ENCODE measurements around the gene PAPSS2. TPM values are rescaled to one million over a fixed set of nuclear protein-coding genes. Genes with fewer than 3 reads are reported as not detected.

Gene PAPSS2
- total RNA-seq, 4 donors from 2014 or later, result 25.5 to 32.1 (median 28.8) TPM

DNA sequence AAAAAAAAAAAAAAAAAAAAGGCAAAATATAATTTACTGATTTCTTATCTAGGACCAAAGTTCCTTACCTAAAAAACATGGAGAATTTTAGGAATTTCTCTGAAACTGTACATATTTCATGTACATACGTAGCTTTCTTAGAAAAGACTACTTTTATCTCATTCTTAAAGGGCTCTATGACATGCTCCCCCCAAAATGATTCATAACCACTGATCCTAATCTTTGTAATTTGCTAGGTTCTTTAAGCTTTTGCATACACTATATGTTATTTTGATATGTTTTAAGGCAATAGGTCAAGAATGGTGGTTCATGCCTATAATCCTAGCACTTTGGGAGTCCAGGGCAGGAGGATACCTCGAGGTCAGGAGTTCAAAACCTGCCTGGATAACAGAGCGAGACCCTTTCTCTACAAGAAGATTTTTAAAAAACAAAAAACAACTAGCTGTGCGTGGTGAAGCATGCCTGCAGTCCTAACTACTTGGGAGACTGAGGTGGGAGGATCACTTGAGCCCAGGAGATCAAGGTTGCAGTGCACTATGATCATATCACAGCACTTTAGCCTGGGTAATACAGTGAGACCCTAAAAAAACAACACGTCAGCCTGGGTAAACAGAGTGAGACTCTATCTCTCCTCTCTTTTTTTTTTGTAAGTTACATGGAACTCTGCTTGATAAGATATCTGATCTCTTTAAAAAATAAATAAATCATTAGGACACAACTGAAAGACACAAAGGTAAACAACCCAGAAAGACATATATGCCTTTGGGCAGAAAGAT, 103.6 kb downstream of the PAPSS2 start:
- Histone ChIP-seq H3K36me3 (peaks cover 0 to 18% of the 10 kb centered on the region in 2 donors), H3K27ac (no peak overlapping the region), H3K4me3 (replicated peaks in 1 of 3) (no peak overlapping the region), H3K27me3 (no peaks in the 10 kb centered on the region), H3K9me3 (no peaks in the 10 kb centered on the region), H3K4me1 (no peaks in the 10 kb centered on the region)
- TF ChIP-seq CTCF (IDR thresholded peaks at IDR 0.05) (no peak), POLR2A (IDR thresholded peaks at IDR 0.05) (no peak)
- intact Hi-C loops (cut with DNase I), result no loop called here
- no peak for DNase-seq
- 86 to 87% methylated on average over 5 of the region's 5 CpGs for WGBS, 2 donors

DNA sequence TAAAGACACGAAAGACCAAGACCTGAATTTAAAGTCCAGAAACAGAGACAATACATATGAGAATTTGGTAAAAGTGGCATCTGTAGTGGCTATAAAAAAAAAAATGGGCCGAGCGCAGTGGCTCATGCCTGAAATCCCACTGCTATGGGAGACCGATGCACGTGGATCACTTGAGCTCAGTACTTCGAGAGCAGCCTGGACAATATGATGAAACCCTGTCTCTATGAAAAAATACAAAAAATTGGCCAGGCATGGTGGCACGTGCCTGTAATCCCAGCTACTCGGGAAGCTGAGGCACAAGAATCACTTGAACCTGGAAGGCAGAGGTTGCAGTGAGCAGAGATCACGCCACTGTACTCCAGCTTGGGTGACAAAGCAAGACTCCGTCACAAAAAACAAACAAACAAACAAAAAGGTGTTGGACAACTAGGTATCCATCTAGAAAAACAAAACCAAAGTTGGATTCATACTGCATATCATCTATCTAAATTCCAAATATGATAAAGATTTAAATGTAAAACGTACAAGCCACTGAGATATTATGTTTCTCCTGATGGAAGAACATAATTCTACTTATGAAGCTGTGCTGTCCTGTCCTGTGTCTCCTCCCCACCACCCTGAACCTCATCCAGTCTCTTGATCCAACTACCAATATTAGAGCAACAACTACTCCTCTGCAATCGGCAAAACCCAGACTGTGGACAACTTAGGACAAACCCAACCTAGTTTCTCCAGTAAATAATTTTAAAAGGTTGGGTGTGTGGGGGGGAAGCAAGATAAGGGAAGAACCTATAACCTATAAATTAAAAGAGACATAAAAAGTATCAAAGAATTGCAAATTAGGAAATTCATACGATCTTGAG, 104.6 kb downstream of the PAPSS2 start:
- Histone ChIP-seq H3K36me3 (peaks cover 1 to 18% of the 10 kb centered on the region in 2 donors), H3K4me3 (replicated peaks in 1 of 3) (no peak overlapping the region), H3K27me3 (no peaks in the 10 kb centered on the region), H3K9me3 (no peaks in the 10 kb centered on the region), H3K27ac (no peak overlapping the region), H3K4me1 (no peaks in the 10 kb centered on the region)
- TF ChIP-seq POLR2A (IDR thresholded peaks at IDR 0.05) (no peak), CTCF (IDR thresholded peaks at IDR 0.05) (no peak)
- WGBS, 2 donors, result 95% methylated on average over 13 of the region's 13 CpGs
- no peak for DNase-seq
- intact Hi-C loops (cut with DNase I), result no loop called here

GRCh38 chr10:87765666-87766376, 106.1 kb downstream of the PAPSS2 start:
- Histone ChIP-seq H3K4me3 (replicated peaks in 1 of 3) (no peak overlapping the region), H3K9me3 (no peaks in the 10 kb centered on the region), H3K27ac (no peak overlapping the region), H3K36me3 (peaks cover 4 to 22% of the 10 kb centered on the region in 2 donors), H3K4me1 (no peaks in the 10 kb centered on the region), H3K27me3 (no peaks in the 10 kb centered on the region)
- no peak for DNase-seq
- intact Hi-C loops (cut with DNase I), result no loop called here
- TF ChIP-seq CTCF (IDR thresholded peaks at IDR 0.05), result no peak
- TF ChIP-seq POLR2A (IDR thresholded peaks at IDR 0.05), result no peak
- 95 to 98% methylated on average over 5 of the region's 5 CpGs for WGBS, 2 donors

DNA sequence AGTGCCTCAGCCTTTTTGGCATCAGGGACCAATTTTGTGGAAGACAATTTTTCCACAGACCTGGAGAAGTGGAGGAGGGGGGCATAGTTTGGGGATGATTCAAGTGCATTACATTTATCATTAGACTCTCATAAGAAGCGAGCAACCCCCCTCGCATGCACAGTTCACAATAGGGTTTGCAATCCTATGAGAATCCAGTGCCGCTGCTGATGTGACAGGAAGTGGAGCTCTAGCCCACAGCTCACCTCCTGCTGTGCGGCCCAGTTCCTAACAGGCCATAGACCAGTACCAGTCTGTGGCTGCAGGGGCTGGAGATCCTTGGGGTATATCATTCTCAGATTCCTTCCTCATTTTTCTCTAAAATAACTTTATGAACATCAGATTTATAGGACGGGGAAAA, 107.6 kb downstream of the PAPSS2 start:
- Histone ChIP-seq H3K4me1 (no peaks in the 10 kb centered on the region), H3K36me3 (peaks cover 4 to 22% of the 10 kb centered on the region in 2 donors), H3K9me3 (no peaks in the 10 kb centered on the region), H3K4me3 (replicated peaks in 1 of 3) (no peak overlapping the region), H3K27me3 (no peaks in the 10 kb centered on the region), H3K27ac (no peak overlapping the region)
- intact Hi-C loops (cut with DNase I), result no loop called here
- no peak for DNase-seq
- TF ChIP-seq POLR2A (IDR thresholded peaks at IDR 0.05) (no peak), CTCF (IDR thresholded peaks at IDR 0.05) (no peak)
- WGBS, 2 donors, result 94 to 95% methylated on average over 5 of the region's 5 CpGs
